Natural killer cell treated with Interleukin-12 subunit alpha and Interleukin-12 subunit beta and Interleukin-15 and Interleukin-18, amount 100 ng/mL, for 72 hours (primary cell): ENCODE measurements around the gene LRRC15. TPM values are rescaled to one million over a fixed set of nuclear protein-coding genes. Genes with fewer than 3 reads are reported as not detected.

ENCODE experiments used
- ATAC-seq, 2 donors: fragments of 150-1000 bp; cut with Tn5 transposase in 1 of 2; sonication (Bioruptor Pico), chemical (Tn5 transposase) in 1 of 2; 2 replicates each; pipeline ENCODE4 v1.10.0; 2021
- DNase-seq: peaks from one replicate; pipeline ENCODE4 v3.0.0; 2022; ENCODE audit warnings: low spot score
- H3K27ac Mint-ChIP-seq, 2 donors: 1 replicate in 1 of 2; 2 replicates in 1 of 2; pipeline ENCODE4 v1.8.0; 2022; ENCODE audit warnings: mixed read lengths in 2 of 2, mild to moderate bottlenecking in 1 of 2, moderate library complexity in 1 of 2
- H3K27me3 Mint-ChIP-seq, 2 donors: 1 replicate in 1 of 2; 2 replicates in 1 of 2; pipeline ENCODE4 v1.8.0; 2022; ENCODE audit warnings: mixed read lengths in 2 of 2
- H3K36me3 Mint-ChIP-seq: one replicate; pipeline ENCODE4 v1.8.0; 2022; ENCODE audit warnings: mixed read lengths
- H3K4me1 Mint-ChIP-seq, 2 donors: 1 replicate in 1 of 2; 2 replicates in 1 of 2; pipeline ENCODE4 v1.8.0; 2022; ENCODE audit warnings: low read depth in 2 of 2, mixed read lengths in 2 of 2, mild to moderate bottlenecking in 1 of 2
- H3K4me3 Mint-ChIP-seq: one replicate; pipeline ENCODE4 v1.8.0; 2022; ENCODE audit warnings: mixed read lengths
- H3K9me3 Mint-ChIP-seq: 2 replicates; pipeline ENCODE4 v1.8.0; 2022; ENCODE audit warnings: mixed read lengths
- total RNA-seq, 2 donors: library from RNA; stranded (reverse); gene quantifications; one replicate each; pipeline ENCODE4 v1.2.3, GENCODE V29; 2022

LRRC15 gene
- total RNA-seq, 2 donors from 2014 or later: not detected

- Mint-ChIP-seq H3K4me3 (no peak overlapping the region), H3K4me1 (no peaks in the 10 kb centered on the region), H3K9me3 (peaks cover 8% of the 10 kb centered on the region), H3K36me3 (peaks cover 8% of the 10 kb centered on the region), H3K27ac (peak overlapping the region in 1 of 2 donors; percentile 27), H3K27me3 (peaks cover 26 to 28% of the 10 kb centered on the region in 2 donors)
- ATAC-seq (no peak), DNase-seq (no peak)
Measured at GRCh38 chr3:194321693-194322640, 47.6 kb downstream of the LRRC15 start.

- ATAC-seq: no peak
Measured at GRCh38 chr3:194320744-194321243, 48.7 kb downstream of the LRRC15 start.

GRCh38 chr3:194320100-194320499 lies 49.4 kb downstream of the LRRC15 start:
- no peak for ATAC-seq
- no peak overlapping the region for H3K27ac Mint-ChIP-seq

More at GRCh38 chr3:194320744-194321243, 48.7 kb downstream of the LRRC15 start:
- Mint-ChIP-seq H3K27ac (no peak overlapping the region), H3K4me3 (no peak overlapping the region), H3K9me3 (peaks cover 8% of the 10 kb centered on the region), H3K27me3 (peaks cover 30 to 36% of the 10 kb centered on the region in 2 donors), H3K4me1 (peaks cover 4 to 5% of the 10 kb centered on the region in 2 donors), H3K36me3 (peaks cover 8% of the 10 kb centered on the region)
- no peak for DNase-seq

GRCh38 chr3:194318511-194319161 lies 50.9 kb downstream of the LRRC15 start:
- Mint-ChIP-seq H3K4me3 (no peak overlapping the region), H3K36me3 (peaks cover 8% of the 10 kb centered on the region), H3K27ac (no peak overlapping the region), H3K4me1 (peaks cover 10 to 11% of the 10 kb centered on the region in 2 donors), H3K27me3 (peaks cover 35 to 36% of the 10 kb centered on the region in 2 donors), H3K9me3 (peaks cover 8% of the 10 kb centered on the region)
- DNase-seq: no peak
- ATAC-seq: no peak

More at GRCh38 chr3:194320100-194320499, 49.4 kb downstream of the LRRC15 start:
- no peak for DNase-seq
- H3K36me3 Mint-ChIP-seq: peaks cover 8% of the 10 kb centered on the region
- H3K27me3 Mint-ChIP-seq: peaks cover 32 to 36% of the 10 kb centered on the region in 2 donors
- peaks cover 7% of the 10 kb centered on the region in 2 donors for H3K4me1 Mint-ChIP-seq
- H3K4me3 Mint-ChIP-seq: no peak overlapping the region
- H3K9me3 Mint-ChIP-seq: peaks cover 8% of the 10 kb centered on the region

GRCh38 chr3:194316918-194317317 lies 52.6 kb downstream of the LRRC15 start:
- H3K27ac Mint-ChIP-seq: no peak overlapping the region
- H3K27me3 Mint-ChIP-seq: peaks cover 29 to 34% of the 10 kb centered on the region in 2 donors
- ATAC-seq: no peak

GRCh38 chr3:194315965-194316361 lies 53.6 kb downstream of the LRRC15 start:
- peak in 1 of 2 donors; percentile 57 for ATAC-seq
- peaks cover 8% of the 10 kb centered on the region for H3K36me3 Mint-ChIP-seq
- no peak overlapping the region for H3K27ac Mint-ChIP-seq
- peaks cover 29 to 39% of the 10 kb centered on the region in 2 donors for H3K27me3 Mint-ChIP-seq
- peaks cover 8% of the 10 kb centered on the region for H3K9me3 Mint-ChIP-seq
- peak overlapping the region; percentile 26 for H3K4me3 Mint-ChIP-seq
- no peak for DNase-seq
- H3K4me1 Mint-ChIP-seq: peaks cover 11 to 14% of the 10 kb centered on the region in 2 donors

More at GRCh38 chr3:194316918-194317317, 52.6 kb downstream of the LRRC15 start:
- peak overlapping the region; percentile 26 for H3K4me3 Mint-ChIP-seq
- H3K36me3 Mint-ChIP-seq: peaks cover 8% of the 10 kb centered on the region
- no peak for DNase-seq
- peaks cover 11 to 14% of the 10 kb centered on the region in 2 donors for H3K4me1 Mint-ChIP-seq
- peaks cover 8% of the 10 kb centered on the region for H3K9me3 Mint-ChIP-seq

GRCh38 chr3:194315088-194315964 lies 54.2 kb downstream of the LRRC15 start:
- peaks cover 8% of the 10 kb centered on the region for H3K9me3 Mint-ChIP-seq
- H3K4me1 Mint-ChIP-seq: peaks cover 11 to 14% of the 10 kb centered on the region in 2 donors

GRCh38 chr3:194314388-194315068 lies 55.0 kb downstream of the LRRC15 start:
- Mint-ChIP-seq H3K4me3 (peak overlapping the region; percentile 77), H3K4me1 (peaks cover 11 to 14% of the 10 kb centered on the region in 2 donors), H3K27ac (no peak overlapping the region), H3K9me3 (peaks cover 7% of the 10 kb centered on the region), H3K36me3 (peaks cover 7% of the 10 kb centered on the region), H3K27me3 (peaks cover 27 to 38% of the 10 kb centered on the region in 2 donors)
- ATAC-seq: no peak
- no peak for DNase-seq

More at GRCh38 chr3:194315088-194315964, 54.2 kb downstream of the LRRC15 start:
- Mint-ChIP-seq H3K36me3 (peaks cover 8% of the 10 kb centered on the region), H3K27me3 (peaks cover 30 to 41% of the 10 kb centered on the region in 2 donors), H3K27ac (no peak overlapping the region), H3K4me3 (peak overlapping the region; percentile 77)
- ATAC-seq (peak; percentile 84 to 88), DNase-seq (peak; percentile 87)

GRCh38 chr3:194313560-194314387 lies 55.8 kb downstream of the LRRC15 start:
- no peak for ATAC-seq
- no peaks in the 10 kb centered on the region for H3K9me3 Mint-ChIP-seq
- no peaks in the 10 kb centered on the region for H3K36me3 Mint-ChIP-seq
- no peak overlapping the region for H3K4me3 Mint-ChIP-seq
- H3K27me3 Mint-ChIP-seq: peaks cover 27 to 36% of the 10 kb centered on the region in 2 donors
- H3K27ac Mint-ChIP-seq: no peak overlapping the region
- DNase-seq: no peak
- peaks cover 11 to 16% of the 10 kb centered on the region in 2 donors for H3K4me1 Mint-ChIP-seq

GRCh38 chr3:194312743-194313281 lies 56.7 kb downstream of the LRRC15 start:
- Mint-ChIP-seq H3K36me3 (no peaks in the 10 kb centered on the region), H3K4me1 (peaks cover 11 to 16% of the 10 kb centered on the region in 2 donors), H3K27ac (no peak overlapping the region), H3K9me3 (no peaks in the 10 kb centered on the region), H3K4me3 (no peak overlapping the region), H3K27me3 (peaks cover 26 to 36% of the 10 kb centered on the region in 2 donors)
- DNase-seq (no peak), ATAC-seq (no peak)

GRCh38 chr3:194312186-194312742 lies 57.3 kb downstream of the LRRC15 start:
- Mint-ChIP-seq H3K27ac (no peak overlapping the region), H3K4me3 (no peak overlapping the region), H3K9me3 (no peaks in the 10 kb centered on the region), H3K4me1 (peaks cover 13 to 16% of the 10 kb centered on the region in 2 donors), H3K27me3 (peaks cover 26 to 34% of the 10 kb centered on the region in 2 donors), H3K36me3 (no peaks in the 10 kb centered on the region)
- no peak for ATAC-seq
- no peak for DNase-seq
